HEK293 (cell line): Measurements from ENCODE around the gene MID2.

ENCODE experiments used
- CTCF ChIA-PET: fragments of 350-600 bp; formaldehyde crosslinking; extraction: SDS; loops from one replicate; lab custom pipeline; 2021; ENCODE audit warnings: antibody characterized with exemption; lab: Yijun Ruan, JAX
- POLR2A ChIA-PET: fragments of 300-600 bp; formaldehyde crosslinking; extraction: SDS; loops from one replicate; lab custom pipeline; 2020; ENCODE audit warnings: antibody characterized with exemption, inconsistent platforms; lab: Yijun Ruan, JAX
- H3K27ac ChIP-seq: fragments of 200-500 bp; sonication (Bioruptor generic); 2 replicates; pipeline ENCODE4 v1.5.1; 2014; ENCODE audit warnings: low read depth, low read length, control low read depth, inconsistent platforms; ENCODE audit errors: extremely low read depth
- H3K36me3 ChIP-seq, 2 experiments: fragments of 200-500 bp in 1 of 2; sonication (Bioruptor generic) in 1 of 2; 1 replicate in 1 of 2; 2 replicates in 1 of 2; pipeline ENCODE4 v1.5.1; 2014 to 2017; ENCODE audit warnings: inconsistent platforms in 2 of 2, low read length in 2 of 2; ENCODE audit not compliant: control insufficient read depth in 2 of 2, insufficient read depth in 1 of 2
- H3K4me1 ChIP-seq: fragments of 200-500 bp; sonication (Bioruptor generic); 2 replicates; pipeline ENCODE4 v1.5.1; 2014; ENCODE audit warnings: mild to moderate bottlenecking, low read length, inconsistent platforms; ENCODE audit not compliant: control insufficient read depth, insufficient read depth
- H3K4me3 ChIP-seq: 2 replicates; pipeline ENCODE4 v1.5.1; 2011; ENCODE audit warnings: low read depth, mild to moderate bottlenecking, control low read depth, low read length, moderate library complexity
- H3K9me3 ChIP-seq: fragments of 200-500 bp; sonication (Bioruptor generic); 2 replicates; pipeline ENCODE4 v1.5.1; 2014; ENCODE audit warnings: low read depth, low read length, inconsistent platforms; ENCODE audit not compliant: control insufficient read depth, insufficient read depth
- EGR2 ChIP-seq: fragments of 450-650 bp; formaldehyde crosslinking; IDR thresholded peaks from 2 replicates; pipeline ENCODE4 v1.5.1; 2016; ENCODE audit warnings: low read depth, missing biosample characterization, missing genetic modification characterization
- GLI2 ChIP-seq: fragments of 450-650 bp; formaldehyde crosslinking; IDR thresholded peaks from 2 replicates; pipeline ENCODE4; 2017; ENCODE audit warnings: missing biosample characterization, missing genetic modification characterization, low read depth, borderline replicate concordance
- KLF10 ChIP-seq: fragments of 450-650 bp; IDR thresholded peaks from 2 replicates; pipeline ENCODE4 v1.5.1; 2018; ENCODE audit warnings: missing biosample characterization, mild to moderate bottlenecking, missing genetic modification characterization
- KLF8 ChIP-seq: fragments of 450-650 bp; formaldehyde crosslinking; IDR thresholded peaks from 2 replicates; pipeline ENCODE4 v1.5.1; 2016; ENCODE audit warnings: missing biosample characterization, missing genetic modification characterization
- MYNN ChIP-seq: fragments of 450-650 bp; formaldehyde crosslinking; IDR thresholded peaks from 2 replicates; pipeline ENCODE4 v1.5.1; 2016; ENCODE audit warnings: missing biosample characterization, missing genetic modification characterization, borderline replicate concordance
- PRDM1 ChIP-seq: fragments of 450-650 bp; formaldehyde crosslinking; IDR thresholded peaks from 2 replicates; pipeline ENCODE4; 2016; ENCODE audit warnings: missing biosample characterization, missing genetic modification characterization
- SCRT2 ChIP-seq: fragments of 450-650 bp; formaldehyde crosslinking; IDR thresholded peaks from 2 replicates; pipeline ENCODE4 v1.5.1; 2016; ENCODE audit warnings: missing biosample characterization, missing genetic modification characterization
- ZFHX2 ChIP-seq: fragments of 450-650 bp; formaldehyde crosslinking; conservative IDR thresholded peaks from 2 replicates; pipeline ENCODE4 v1.5.1; 2016; ENCODE audit warnings: missing biosample characterization, missing genetic modification characterization
- ZFP37 ChIP-seq: fragments of 450-650 bp; formaldehyde crosslinking; IDR thresholded peaks from 2 replicates; pipeline ENCODE4 v1.5.1; 2016; ENCODE audit warnings: missing biosample characterization, missing genetic modification characterization
- ZNF10 ChIP-seq: fragments of 450-650 bp; formaldehyde crosslinking; IDR thresholded peaks from 2 replicates; pipeline ENCODE4 v1.5.1; 2017; ENCODE audit warnings: missing biosample characterization, missing genetic modification characterization
- ZNF132 ChIP-seq: fragments of 450-650 bp; formaldehyde crosslinking; IDR thresholded peaks from 2 replicates; pipeline ENCODE4 v1.5.1; 2017; ENCODE audit warnings: missing biosample characterization, missing genetic modification characterization, borderline replicate concordance
- ZNF223 ChIP-seq: fragments of 450-650 bp; formaldehyde crosslinking; IDR thresholded peaks from 2 replicates; pipeline ENCODE4 v1.5.1; 2016; ENCODE audit warnings: missing biosample characterization, missing genetic modification characterization
- ZNF248 ChIP-seq: fragments of 450-650 bp; formaldehyde crosslinking; IDR thresholded peaks from 2 replicates; pipeline ENCODE4 v1.5.1; 2017; ENCODE audit warnings: missing biosample characterization, missing genetic modification characterization
- ZNF26 ChIP-seq: fragments of 450-650 bp; formaldehyde crosslinking; IDR thresholded peaks from 2 replicates; pipeline ENCODE4 v1.5.1; 2016; ENCODE audit warnings: missing biosample characterization, missing genetic modification characterization
- ZNF266 ChIP-seq: fragments of 450-650 bp; formaldehyde crosslinking; IDR thresholded peaks from 2 replicates; pipeline ENCODE4 v1.5.1; 2016; ENCODE audit warnings: missing biosample characterization, missing genetic modification characterization, low read depth
- ZNF366 ChIP-seq: fragments of 450-650 bp; formaldehyde crosslinking; conservative IDR thresholded peaks from 2 replicates; pipeline ENCODE4 v1.5.1; 2016; ENCODE audit warnings: missing biosample characterization, missing genetic modification characterization
- ZNF521 ChIP-seq: fragments of 450-650 bp; formaldehyde crosslinking; IDR thresholded peaks from 2 replicates; pipeline ENCODE4 v1.5.1; 2017; ENCODE audit warnings: missing biosample characterization, mild to moderate bottlenecking, missing genetic modification characterization
- ZNF555 ChIP-seq: fragments of 450-650 bp; formaldehyde crosslinking; conservative IDR thresholded peaks from 2 replicates; pipeline ENCODE4 v1.5.1; 2017; ENCODE audit warnings: missing biosample characterization, mild to moderate bottlenecking, missing genetic modification characterization, inconsistent platforms
- ZNF560 ChIP-seq: fragments of 450-650 bp; formaldehyde crosslinking; IDR thresholded peaks from 2 replicates; pipeline ENCODE4 v1.5.1; 2017; ENCODE audit warnings: missing biosample characterization, missing genetic modification characterization, borderline replicate concordance
- ZNF561 ChIP-seq: fragments of 450-650 bp; IDR thresholded peaks from 2 replicates; pipeline ENCODE4 v1.5.1; 2018; ENCODE audit warnings: missing biosample characterization, missing genetic modification characterization, borderline replicate concordance
- ZNF645 ChIP-seq: fragments of 450-650 bp; formaldehyde crosslinking; IDR thresholded peaks from 2 replicates; pipeline ENCODE4; 2016; ENCODE audit warnings: missing biosample characterization, missing genetic modification characterization
- ZNF658 ChIP-seq: fragments of 450-650 bp; formaldehyde crosslinking; IDR thresholded peaks from 2 replicates; pipeline ENCODE4; 2016; ENCODE audit warnings: missing biosample characterization, missing genetic modification characterization
- ZNF76 ChIP-seq: fragments of 450-650 bp; formaldehyde crosslinking; IDR thresholded peaks from 2 replicates; pipeline ENCODE4; 2016; ENCODE audit warnings: low read depth, missing biosample characterization, missing genetic modification characterization, borderline replicate concordance
- ZNF792 ChIP-seq: fragments of 450-650 bp; formaldehyde crosslinking; IDR thresholded peaks from 2 replicates; pipeline ENCODE4 v1.5.1; 2016; ENCODE audit warnings: missing biosample characterization, missing genetic modification characterization
- ZSCAN16 ChIP-seq: fragments of 450-650 bp; formaldehyde crosslinking; IDR thresholded peaks from 2 replicates; pipeline ENCODE4 v1.5.1; 2016; ENCODE audit warnings: missing biosample characterization, missing genetic modification characterization
- TF ChIP-seq, protein P1 (sequence below): fragments of 450-650 bp; formaldehyde crosslinking; IDR thresholded peaks from 2 replicates; pipeline ENCODE4 v1.5.1; 2016; ENCODE audit warnings: missing biosample characterization, missing genetic modification characterization

The MID2 gene

DNA sequence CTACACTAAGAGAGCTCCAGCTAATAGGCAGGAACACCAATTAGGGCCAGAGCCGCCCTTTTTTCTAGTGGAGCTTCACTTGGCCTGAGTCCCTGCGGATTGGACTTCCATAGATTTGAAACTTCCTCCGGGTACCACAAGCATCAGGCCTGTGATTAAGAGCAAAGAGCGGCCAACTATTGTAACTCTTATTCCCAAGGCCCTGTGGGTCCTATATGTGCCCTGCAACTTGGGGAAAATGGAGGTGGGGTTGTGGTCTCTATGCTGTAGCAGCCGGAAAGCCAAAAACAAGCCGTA, 48.2 kb upstream of the MID2 start, which contains the start of gene NCBP2L:
Gene NCBP2L, plus strand, starts transcription at position 198 of the 297 bp plus-strand sequence. CDS start 16,488 bp downstream, outside the sequence.
- peak within 1 kb of the TSS; percentile 57 for H3K27ac ChIP-seq
- TF ChIP-seq ZFHX2 (tag by site-specific recombination) (0 out of 2 replicates have a peak, but pooled peaks have one; percentile 4), KLF8 (tag by site-specific recombination) (no peak), KLF10 (no peak)
- ChIA-PET CTCF (interaction anchor here (0.6 to 7.3 kb wide), 46 partner anchors 8 to 914 kb away, joined by 3 to 155 read pairs (median 4); partner anchors contain the start of gene PRPS1), POLR2A (interaction anchor here (1.1 to 2.8 kb wide), 4 partner anchors 46 to 118 kb away, joined by 4 to 33 read pairs (median 4); partner anchors contain the start of gene MID2)
- no peaks in the 10 kb centered on the region for H3K9me3 ChIP-seq
- H3K36me3 ChIP-seq, result no peaks in the 10 kb centered on the region
- H3K4me1 ChIP-seq, result peaks cover 3% of the 10 kb centered on the region; the same call in 1 of the 2 replicates
- no peak within 1 kb of the TSS for H3K4me3 ChIP-seq

DNA sequence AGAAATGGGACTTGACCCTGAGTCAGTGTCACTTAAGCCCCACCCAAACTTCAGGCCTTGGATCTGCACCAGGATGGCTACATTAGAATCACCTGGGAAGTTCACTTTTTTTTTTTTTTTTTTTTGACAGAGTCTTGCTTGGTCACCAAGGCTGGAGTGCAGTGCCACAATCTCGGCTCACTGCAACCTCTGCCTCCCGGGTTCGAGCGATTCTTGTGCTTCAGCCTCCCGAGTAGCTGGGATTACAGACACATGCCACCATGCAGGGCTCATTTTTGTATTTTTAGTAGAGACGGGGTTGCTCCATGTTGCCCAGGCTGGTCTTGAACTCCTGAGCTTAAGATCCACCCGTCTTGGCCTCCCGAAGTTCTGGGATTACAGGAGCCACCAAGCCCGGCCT, 45.1 kb upstream of the MID2 start:
- ChIA-PET CTCF (interaction anchor here (0.5 to 7.3 kb wide), 8 partner anchors 44 to 450 kb away, joined by 3 to 155 read pairs (median 3); no protein-coding TSS in a partner anchor), POLR2A (no interaction called here)
- TF ChIP-seq KLF8 (tag by site-specific recombination) (no peak), ZNF555 (no peak), ZFP37 (tag by site-specific recombination) (no peak), ZNF521 (tag by site-specific recombination) (no peak), SCRT2 (tag by site-specific recombination) (no peak), ZNF132 (no peak), ZNF792 (no peak), MYNN (tag by site-specific recombination) (no peak), ZSCAN16 (tag by site-specific recombination) (no peak), ZNF366 (tag by site-specific recombination) (no peak), GLI2 (no peak), ZNF561 (tag by site-specific recombination) (no peak), ZNF645 (no peak), ZNF26 (tag by site-specific recombination) (no peak), ZNF76 (tag by site-specific recombination) (no peak)
- Histone ChIP-seq H3K4me3 (no peak overlapping the region), H3K27ac (no peak overlapping the region), H3K9me3 (no peaks in the 10 kb centered on the region), H3K36me3 (no peaks in the 10 kb centered on the region), H3K4me1 (peaks cover 3% of the 10 kb centered on the region; the same call in 1 of the 2 replicates)

DNA sequence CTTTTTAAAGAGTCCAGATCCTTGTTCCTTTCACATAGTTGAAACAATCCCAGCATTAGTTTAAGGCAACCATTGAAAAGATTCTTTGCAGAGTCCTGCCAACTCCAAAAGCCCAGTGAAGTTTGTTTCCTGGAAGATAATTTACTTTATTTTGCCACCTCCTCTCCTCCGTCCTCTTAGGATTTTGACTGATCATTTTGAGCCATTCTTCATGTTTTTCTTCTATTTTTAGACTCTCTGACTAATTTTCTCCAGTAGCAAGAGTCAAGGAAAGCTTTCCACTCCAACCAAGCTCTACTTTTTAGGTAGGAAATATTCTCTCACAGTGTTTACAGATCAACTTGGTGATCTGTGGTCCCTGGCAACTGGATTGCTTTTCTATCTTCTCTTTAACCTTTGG, 37.8 kb upstream of the MID2 start:
- TF ChIP-seq ZNF223 (tag by site-specific recombination) (no peak), KLF8 (tag by site-specific recombination) (no peak), ZNF10 (tag by site-specific recombination) (no peak), ZNF560 (no peak), KLF10 (no peak), ZNF248 (tag by site-specific recombination) (no peak), PRDM1 (tag by site-specific recombination) (no peak), ZNF266 (tag by site-specific recombination) (no peak), ZNF521 (tag by site-specific recombination) (no peak), EGR2 (tag by site-specific recombination) (no peak), ZNF658 (tag by site-specific recombination) (no peak)
- TF ChIP-seq, protein P1, sequence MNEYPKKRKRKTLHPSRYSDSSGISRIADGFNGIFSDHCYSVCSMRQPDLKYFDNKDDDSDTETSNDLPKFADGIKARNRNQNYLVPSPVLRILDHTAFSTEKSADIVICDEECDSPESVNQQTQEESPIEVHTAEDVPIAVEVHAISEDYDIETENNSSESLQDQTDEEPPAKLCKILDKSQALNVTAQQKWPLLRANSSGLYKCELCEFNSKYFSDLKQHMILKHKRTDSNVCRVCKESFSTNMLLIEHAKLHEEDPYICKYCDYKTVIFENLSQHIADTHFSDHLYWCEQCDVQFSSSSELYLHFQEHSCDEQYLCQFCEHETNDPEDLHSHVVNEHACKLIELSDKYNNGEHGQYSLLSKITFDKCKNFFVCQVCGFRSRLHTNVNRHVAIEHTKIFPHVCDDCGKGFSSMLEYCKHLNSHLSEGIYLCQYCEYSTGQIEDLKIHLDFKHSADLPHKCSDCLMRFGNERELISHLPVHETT (tag by site-specific recombination), result no peak
- CTCF ChIA-PET, result interaction anchor here (0.9 kb wide), 1 partner anchor 10 kb away, joined by 3 read pairs; the partner anchor contains the start of gene NCBP2L
- Histone ChIP-seq H3K4me3 (no peak overlapping the region), H3K27ac (no peak overlapping the region), H3K36me3 (no peaks in the 10 kb centered on the region), H3K9me3 (no peaks in the 10 kb centered on the region), H3K4me1 (no peaks in the 10 kb centered on the region)
- POLR2A ChIA-PET, result no interaction called here
